ENCODE results near the gene CCDC149.

The CCDC149 gene

GRCh38 chr4:24892278-24892677 is 20.6 kb downstream of the CCDC149 start:
- TF ChIP-seq ZNF8 (CRISPR knock-in tag; IDR thresholded peaks at IDR 0.05) (no peak), ESRRG (CRISPR knock-in tag; IDR thresholded peaks at IDR 0.05) (no peak), CSRNP3 (CRISPR knock-in tag; IDR thresholded peaks at IDR 0.05) (no peak), ZNF565 (CRISPR knock-in tag; conservative IDR thresholded peaks at IDR 0.05; ENCODE audit: low read depth) (no peak), SNAI2 (CRISPR knock-in tag; IDR thresholded peaks at IDR 0.05) (no peak)
- ATAC-seq: no peak

- ATAC-seq: no peak
- TF ChIP-seq ESRRG (CRISPR knock-in tag; IDR thresholded peaks at IDR 0.05) (no peak), ZNF565 (CRISPR knock-in tag; conservative IDR thresholded peaks at IDR 0.05; ENCODE audit: low read depth) (no peak), ISL1 (CRISPR knock-in tag; IDR thresholded peaks at IDR 0.05) (no peak), OSR1 (CRISPR knock-in tag; IDR thresholded peaks at IDR 0.05) (no peak), BACH2 (CRISPR knock-in tag; IDR thresholded peaks at IDR 0.05; ENCODE audit: borderline replicate concordance) (no peak), ARNTL (CRISPR knock-in tag; IDR thresholded peaks at IDR 0.05; ENCODE audit: borderline replicate concordance, low read depth) (no peak), CSDC2 (CRISPR knock-in tag; IDR thresholded peaks at IDR 0.05) (no peak)
These were observed 22.2 kb downstream of the CCDC149 start for GRCh38 chr4:24890561-24891126.

- no peak for ATAC-seq
- TF ChIP-seq PPARA (CRISPR knock-in tag; IDR thresholded peaks at IDR 0.05; ENCODE audit: borderline replicate concordance): no peak
These were observed 22.9 kb downstream of the CCDC149 start for GRCh38 chr4:24889991-24890390.

- no peak for ATAC-seq
These were observed 24.1 kb downstream of the CCDC149 start for GRCh38 chr4:24888475-24889344.

More at GRCh38 chr4:24888475-24889344, 24.1 kb downstream of the CCDC149 start:
- no peak for TF ChIP-seq CREB5 (CRISPR knock-in tag; IDR thresholded peaks at IDR 0.05; ENCODE audit: low read depth)
- TF ChIP-seq BACH2 (CRISPR knock-in tag; IDR thresholded peaks at IDR 0.05; ENCODE audit: borderline replicate concordance): no peak
- TF ChIP-seq ARNTL (CRISPR knock-in tag; IDR thresholded peaks at IDR 0.05; ENCODE audit: borderline replicate concordance, low read depth): no peak
- no peak for TF ChIP-seq PPARA (CRISPR knock-in tag; IDR thresholded peaks at IDR 0.05; ENCODE audit: borderline replicate concordance)
- TF ChIP-seq GLIS3 (CRISPR knock-in tag; IDR thresholded peaks at IDR 0.05): no peak
- TF ChIP-seq ZNF565 (CRISPR knock-in tag; conservative IDR thresholded peaks at IDR 0.05; ENCODE audit: low read depth): no peak
- TF ChIP-seq ZFP3 (CRISPR knock-in tag; IDR thresholded peaks at IDR 0.05): no peak
- no peak for TF ChIP-seq ZNF70 (CRISPR knock-in tag; IDR thresholded peaks at IDR 0.05)
- TF ChIP-seq CSDC2 (CRISPR knock-in tag; IDR thresholded peaks at IDR 0.05): no peak
- no peak for TF ChIP-seq RARB (CRISPR knock-in tag; IDR thresholded peaks at IDR 0.05)
- no peak for TF ChIP-seq ESRRG (CRISPR knock-in tag; IDR thresholded peaks at IDR 0.05)
- no peak for TF ChIP-seq TSHZ2 (CRISPR knock-in tag; IDR thresholded peaks at IDR 0.05)
- TF ChIP-seq POU6F1 (CRISPR knock-in tag; IDR thresholded peaks at IDR 0.05; ENCODE audit: borderline replicate concordance, low read depth): no peak
- TF ChIP-seq ZC3H10 (CRISPR knock-in tag; IDR thresholded peaks at IDR 0.05): no peak
- TF ChIP-seq SNAI2 (CRISPR knock-in tag; IDR thresholded peaks at IDR 0.05): no peak

Measured in SK-N-SH treated with all-trans-retinoic acid at 6 μM for 48 hours (cell line).